GM12864 (cell line): Measurements from ENCODE around the gene MUC20.
"Not testable (repeated sequence)": the region's sequence is repeated elsewhere in the genome, so short reads cannot be mapped to it uniquely, and the experiment has no call there.

ENCODE experiments used
- DNase-seq: peaks from one replicate; pipeline ENCODE4 v3.0.0-alpha.2; 2011; ENCODE audit warnings: low read depth
- H3K4me3 ChIP-seq: 2 replicates; pipeline ENCODE4 v1.5.1; 2011; ENCODE audit warnings: mild to moderate bottlenecking, low read depth, low read length, control low read depth
- CTCF ChIP-seq: IDR thresholded peaks from 2 replicates; pipeline ENCODE4 v1.5.1; 2011; ENCODE audit warnings: low read depth, mild to moderate bottlenecking, moderate library complexity, low read length, control low read depth, inconsistent platforms; ENCODE audit errors: missing control alignments

The MUC20 gene

DNA sequence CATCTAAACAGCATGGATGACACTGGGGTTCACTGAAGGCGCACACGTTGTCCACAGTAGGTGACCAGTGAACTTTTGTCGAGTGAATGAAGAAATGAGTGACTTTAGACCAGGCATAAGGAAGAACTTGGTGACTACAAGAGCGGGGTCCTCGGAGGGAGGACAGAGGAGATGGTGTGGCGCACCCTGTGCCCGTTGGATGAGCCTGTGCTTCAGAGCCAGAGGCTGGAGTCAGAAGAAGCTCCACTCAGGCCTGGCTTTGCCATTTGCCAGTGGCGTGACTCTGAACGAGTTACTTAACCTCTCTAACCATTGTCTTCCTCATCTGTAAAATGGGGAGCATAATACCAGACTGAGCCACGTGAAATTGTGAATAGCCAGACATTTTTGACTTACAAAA lies 48.8 kb downstream of the MUC20 start:
- TF ChIP-seq CTCF = no peak
- no peak overlapping the region for H3K4me3 ChIP-seq
- DNase-seq = no peak

GRCh38 chr3:195770081-195770840 lies 49.5 kb downstream of the MUC20 start:
- H3K4me3 ChIP-seq = no peak overlapping the region
- no peak for TF ChIP-seq CTCF
- no peak for DNase-seq

GRCh38 chr3:195770841-195771645 lies 50.3 kb downstream of the MUC20 start:
- not testable (repeated sequence) for DNase-seq, H3K4me3 ChIP-seq

GRCh38 chr3:195771646-195772300 lies 51.0 kb downstream of the MUC20 start:
- no peak overlapping the region for H3K4me3 ChIP-seq
- no peak for TF ChIP-seq CTCF
- no peak for DNase-seq

- no peak for DNase-seq
- TF ChIP-seq CTCF = no peak
- H3K4me3 ChIP-seq = no peak overlapping the region
Measured at GRCh38 chr3:195773956-195774537, 53.3 kb downstream of the MUC20 start.

DNA sequence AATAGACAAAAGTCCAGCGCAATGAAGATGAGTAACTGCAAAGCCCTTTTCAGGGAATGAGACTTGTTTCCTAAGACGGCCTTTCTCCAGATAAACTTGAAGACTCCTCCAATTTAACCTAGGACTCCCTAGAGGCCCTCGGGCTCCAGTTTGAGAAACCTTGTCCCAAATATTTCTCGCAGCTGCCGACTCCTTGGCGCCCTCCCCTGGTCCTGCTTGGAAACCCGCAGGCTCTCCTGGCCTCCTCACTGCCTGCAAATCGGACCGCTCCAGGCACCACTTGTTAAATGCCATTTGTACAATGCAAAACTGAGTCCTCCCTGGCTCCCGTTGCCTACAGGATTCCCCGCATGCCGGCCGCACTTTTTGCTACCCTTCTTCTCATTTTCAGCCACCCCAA lies 54.1 kb downstream of the MUC20 start:
- no peak overlapping the region for H3K4me3 ChIP-seq
- TF ChIP-seq CTCF = peak; percentile 35
- no peak for DNase-seq

- DNase-seq = no peak
- no peak for TF ChIP-seq CTCF
- H3K4me3 ChIP-seq = no peak overlapping the region
Measured at GRCh38 chr3:195777975-195778374, 57.2 kb downstream of the MUC20 start.

DNA sequence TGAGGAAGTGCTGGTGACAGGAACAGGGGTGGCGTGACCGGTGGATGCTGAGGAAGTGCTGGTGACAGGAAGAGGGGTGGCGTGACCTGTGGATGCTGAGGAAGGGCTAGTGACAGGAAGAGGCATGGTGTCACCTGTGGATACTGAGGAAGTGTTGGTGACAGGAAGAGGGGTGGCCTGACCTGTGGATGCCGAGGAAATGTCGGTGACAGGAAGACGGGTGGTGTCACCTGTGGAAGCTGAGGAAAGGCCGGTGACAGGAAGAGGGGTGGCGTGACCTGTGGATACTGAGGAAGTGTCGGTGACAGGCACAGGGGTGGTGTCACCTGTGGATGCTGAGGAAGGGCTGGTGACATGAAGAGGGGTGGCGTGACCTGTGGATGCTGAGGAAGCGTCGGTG lies 60.5 kb downstream of the MUC20 start:
- not testable (repeated sequence) for DNase-seq, H3K4me3 ChIP-seq
